ENCODE measurements around the gene PLAC1.

Gene PLAC1

DNA sequence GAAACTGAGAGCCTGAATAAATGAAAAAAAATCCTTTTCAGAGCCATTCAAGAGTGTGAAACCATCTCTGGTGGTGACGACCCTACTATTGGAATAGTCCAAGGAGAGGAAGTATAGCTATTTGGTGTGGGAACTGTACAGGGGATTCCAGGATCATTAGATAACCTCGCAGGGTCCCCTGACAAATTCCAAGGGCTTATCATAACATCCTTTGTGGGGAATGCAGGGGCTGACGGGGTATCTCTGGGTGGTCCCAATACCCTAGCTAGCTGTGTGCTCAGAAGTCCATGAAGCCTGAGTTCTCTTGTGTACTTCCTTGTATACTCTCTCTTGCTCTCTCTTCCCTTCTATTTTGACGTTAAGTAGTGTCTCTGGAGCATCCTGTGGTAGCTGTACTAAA lies 13.8 kb upstream of the PLAC1 start:
- Histone ChIP-seq H3K27me3 (ENCODE audit: control insufficient read depth in 2 of 2, insufficient read depth in 2 of 2, low read length in 2 of 2) (no peaks in the 10 kb centered on the region), H3K27ac (ENCODE audit: low read depth in 2 of 2, low read length in 2 of 2) (no peak overlapping the region), H3K9ac (ENCODE audit: low read depth in 1 of 2, low read length in 2 of 2) (no peak overlapping the region), H3K36me3 (ENCODE audit: control insufficient read depth in 2 of 2, insufficient read depth in 2 of 2, low read length in 2 of 2) (no peaks in the 10 kb centered on the region), H3K9me3 (ENCODE audit: control insufficient read depth in 2 of 2, low read length in 2 of 2) (no peaks in the 10 kb centered on the region), H3K4me1 (ENCODE audit: control insufficient read depth in 2 of 2, insufficient read depth in 2 of 2, low read length in 2 of 2) (no peaks in the 10 kb centered on the region), H3K4me3 (ENCODE audit: low read length in 2 of 2) (no peak overlapping the region)

DNA sequence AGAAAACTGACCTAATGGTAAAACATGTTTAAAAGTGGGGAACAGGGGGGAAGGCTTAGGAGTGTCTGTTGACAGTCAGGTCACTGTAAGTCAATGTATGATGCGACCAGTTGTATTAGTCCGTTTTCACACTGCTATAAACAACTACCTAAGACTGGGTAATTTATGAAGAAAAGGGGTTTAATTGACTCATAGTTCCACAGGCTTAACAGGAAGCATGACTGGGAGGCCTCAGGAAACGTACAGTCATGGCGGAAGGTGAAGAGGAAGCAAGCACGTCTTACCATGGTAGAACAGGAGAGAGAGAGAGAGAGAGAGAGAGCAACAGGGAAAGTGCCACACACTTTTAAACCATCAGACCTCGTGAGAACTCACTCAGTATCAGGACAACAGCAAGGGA lies 13.0 kb upstream of the PLAC1 start:
- Histone ChIP-seq H3K27ac (ENCODE audit: low read depth in 2 of 2, low read length in 2 of 2) (no peak overlapping the region), H3K36me3 (ENCODE audit: control insufficient read depth in 2 of 2, insufficient read depth in 2 of 2, low read length in 2 of 2) (no peaks in the 10 kb centered on the region), H3K4me3 (ENCODE audit: low read length in 2 of 2) (no peak overlapping the region), H3K9me3 (ENCODE audit: control insufficient read depth in 2 of 2, low read length in 2 of 2) (no peaks in the 10 kb centered on the region), H3K4me1 (ENCODE audit: control insufficient read depth in 2 of 2, insufficient read depth in 2 of 2, low read length in 2 of 2) (no peaks in the 10 kb centered on the region), H3K9ac (ENCODE audit: low read depth in 1 of 2, low read length in 2 of 2) (no peak overlapping the region), H3K27me3 (ENCODE audit: control insufficient read depth in 2 of 2, insufficient read depth in 2 of 2, low read length in 2 of 2) (no peaks in the 10 kb centered on the region)

DNA sequence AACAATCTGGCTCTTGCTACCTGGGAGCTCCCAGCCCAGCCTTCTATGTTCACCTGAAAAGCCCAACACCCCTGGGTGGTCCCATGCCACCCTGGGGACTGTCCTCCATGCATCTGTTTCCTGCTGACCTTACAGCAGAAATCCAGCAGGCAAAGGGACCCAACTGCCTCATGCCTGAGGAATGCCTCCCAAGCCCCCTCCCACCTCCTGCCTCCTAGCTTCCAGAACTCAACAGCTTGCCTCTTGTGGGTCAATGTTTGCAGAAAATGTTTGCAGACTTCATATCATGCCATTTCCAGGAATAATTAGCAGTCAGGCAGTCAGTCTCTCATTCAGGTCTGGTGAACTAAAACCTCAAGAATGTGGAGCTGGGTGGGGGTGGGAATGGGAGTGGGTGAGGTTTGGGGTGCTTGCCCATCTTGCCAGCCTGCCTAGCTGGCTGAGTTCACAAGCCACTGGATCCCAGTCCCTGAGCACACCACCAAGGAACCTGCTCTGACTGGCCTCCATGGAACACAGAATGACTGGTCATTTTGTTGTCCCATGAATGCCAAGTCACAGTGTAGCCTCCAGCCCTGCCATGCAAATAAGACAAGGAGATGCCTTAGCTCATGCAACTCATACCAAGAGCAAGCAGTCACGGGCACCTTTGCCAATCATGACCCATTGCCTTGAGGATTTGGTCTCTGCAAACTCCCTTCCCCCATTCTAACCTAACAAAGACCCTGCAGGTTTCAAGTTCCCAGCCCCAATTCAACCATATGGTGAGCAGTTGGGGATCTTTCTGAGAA lies 12.1 kb upstream of the PLAC1 start:
- H3K27me3 ChIP-seq (ENCODE audit: control insufficient read depth in 2 of 2, insufficient read depth in 2 of 2, low read length in 2 of 2) = peaks cover 0 to under 1% of the 10 kb centered on the region in 2 donors
- no peak overlapping the region for H3K9ac ChIP-seq (ENCODE audit: low read depth in 1 of 2, low read length in 2 of 2)
- H3K36me3 ChIP-seq (ENCODE audit: control insufficient read depth in 2 of 2, insufficient read depth in 2 of 2, low read length in 2 of 2) = no peaks in the 10 kb centered on the region
- H3K27ac ChIP-seq (ENCODE audit: low read depth in 2 of 2, low read length in 2 of 2) = no peak overlapping the region
- H3K4me3 ChIP-seq (ENCODE audit: low read length in 2 of 2) = no peak overlapping the region
- no peaks in the 10 kb centered on the region for H3K4me1 ChIP-seq (ENCODE audit: control insufficient read depth in 2 of 2, insufficient read depth in 2 of 2, low read length in 2 of 2)
- no peaks in the 10 kb centered on the region for H3K9me3 ChIP-seq (ENCODE audit: control insufficient read depth in 2 of 2, low read length in 2 of 2)

DNA sequence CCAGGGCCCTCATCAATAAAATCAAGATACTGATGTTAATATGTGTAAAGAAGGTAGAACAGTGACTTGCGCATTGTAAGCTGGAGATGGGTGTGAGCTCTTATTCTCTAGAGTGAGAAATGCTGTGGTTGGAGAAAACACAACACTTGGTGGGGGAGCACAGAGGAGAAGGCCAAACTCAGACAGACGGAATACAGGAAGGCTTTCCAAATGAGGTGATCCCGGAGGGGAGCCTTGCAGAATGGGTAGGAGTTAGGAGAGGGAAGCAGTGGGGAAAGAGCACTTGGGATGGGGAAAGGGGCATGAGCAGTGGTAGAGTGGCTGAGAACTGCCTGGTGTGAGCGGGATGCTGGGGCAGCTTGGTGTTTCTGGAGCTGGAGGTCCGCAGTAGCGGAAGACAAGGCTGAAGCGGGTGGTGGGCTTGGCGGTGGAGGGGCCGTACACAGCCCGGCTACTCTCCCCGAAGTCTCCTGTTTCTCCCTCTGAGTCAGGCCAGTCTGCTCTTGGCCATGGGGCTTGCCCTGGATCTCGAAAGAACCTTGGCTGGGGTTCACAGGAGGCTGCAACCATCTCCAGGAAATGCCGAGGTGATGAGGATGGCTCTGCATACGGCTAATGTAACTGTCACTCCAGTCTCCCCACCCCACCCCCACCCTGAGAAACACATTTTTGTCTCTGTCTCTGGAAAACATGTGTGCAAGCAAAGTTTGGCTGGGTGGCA lies 11.3 kb upstream of the PLAC1 start:
- Histone ChIP-seq H3K4me3 (ENCODE audit: low read length in 2 of 2) (no peak overlapping the region), H3K9ac (ENCODE audit: low read depth in 1 of 2, low read length in 2 of 2) (no peak overlapping the region), H3K27me3 (ENCODE audit: control insufficient read depth in 2 of 2, insufficient read depth in 2 of 2, low read length in 2 of 2) (peaks cover 0 to 3% of the 10 kb centered on the region in 2 donors), H3K36me3 (ENCODE audit: control insufficient read depth in 2 of 2, insufficient read depth in 2 of 2, low read length in 2 of 2) (no peaks in the 10 kb centered on the region), H3K4me1 (ENCODE audit: control insufficient read depth in 2 of 2, insufficient read depth in 2 of 2, low read length in 2 of 2) (no peaks in the 10 kb centered on the region), H3K27ac (ENCODE audit: low read depth in 2 of 2, low read length in 2 of 2) (no peak overlapping the region), H3K9me3 (ENCODE audit: control insufficient read depth in 2 of 2, low read length in 2 of 2) (no peaks in the 10 kb centered on the region)

DNA sequence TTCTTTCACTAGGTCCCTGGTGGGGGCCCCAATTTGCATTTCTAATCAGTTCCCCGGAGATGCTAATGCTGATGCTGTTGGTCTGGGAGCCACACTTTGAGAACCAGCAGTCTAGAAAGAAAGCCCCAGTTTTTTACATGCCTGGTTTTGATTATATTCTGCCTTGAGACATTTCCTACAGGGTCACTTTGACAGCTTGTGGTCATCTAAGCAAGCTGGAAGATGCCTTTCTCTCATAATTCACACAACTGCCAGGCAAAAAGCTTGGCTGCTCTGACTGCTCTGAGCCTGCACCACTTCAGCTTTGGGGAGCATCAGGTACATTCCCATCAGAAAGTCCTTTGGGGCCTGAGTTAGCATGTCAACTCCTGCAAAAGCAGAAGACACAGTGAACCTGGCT lies 5.9 kb upstream of the PLAC1 start:
- Histone ChIP-seq H3K27me3 (ENCODE audit: control insufficient read depth in 2 of 2, insufficient read depth in 2 of 2, low read length in 2 of 2) (peaks cover 0 to 5% of the 10 kb centered on the region in 2 donors), H3K9me3 (ENCODE audit: control insufficient read depth in 2 of 2, low read length in 2 of 2) (no peaks in the 10 kb centered on the region), H3K4me3 (ENCODE audit: low read length in 2 of 2) (no peak overlapping the region), H3K27ac (ENCODE audit: low read depth in 2 of 2, low read length in 2 of 2) (no peak overlapping the region), H3K4me1 (ENCODE audit: control insufficient read depth in 2 of 2, insufficient read depth in 2 of 2, low read length in 2 of 2) (no peaks in the 10 kb centered on the region), H3K36me3 (ENCODE audit: control insufficient read depth in 2 of 2, insufficient read depth in 2 of 2, low read length in 2 of 2) (no peaks in the 10 kb centered on the region), H3K9ac (ENCODE audit: low read depth in 1 of 2, low read length in 2 of 2) (no peak overlapping the region)

DNA sequence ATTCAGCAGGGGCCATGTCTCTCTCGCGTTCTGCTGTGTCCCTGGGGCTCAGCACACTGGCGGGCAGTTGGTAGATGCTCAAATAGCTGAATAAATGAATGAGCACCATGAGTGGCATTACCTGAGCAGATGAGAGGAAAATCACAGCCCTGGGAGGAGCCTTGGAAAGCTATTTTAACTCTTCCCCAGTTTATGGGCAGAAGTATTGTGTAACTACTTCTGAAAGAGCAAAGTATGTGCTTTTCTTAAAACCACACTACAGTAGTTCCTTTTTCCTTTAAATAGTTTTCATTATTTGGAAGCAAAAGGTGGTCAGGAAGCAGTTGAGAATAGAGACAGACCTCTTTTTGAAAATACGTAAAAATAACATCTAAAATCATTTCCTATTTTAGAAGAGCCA lies 3.0 kb upstream of the PLAC1 start:
- no peaks in the 10 kb centered on the region for H3K9me3 ChIP-seq (ENCODE audit: control insufficient read depth in 2 of 2, low read length in 2 of 2)
- no peak overlapping the region for H3K4me3 ChIP-seq (ENCODE audit: low read length in 2 of 2)
- no peaks in the 10 kb centered on the region for H3K4me1 ChIP-seq (ENCODE audit: control insufficient read depth in 2 of 2, insufficient read depth in 2 of 2, low read length in 2 of 2)
- no peak overlapping the region for H3K27ac ChIP-seq (ENCODE audit: low read depth in 2 of 2, low read length in 2 of 2)
- H3K36me3 ChIP-seq (ENCODE audit: control insufficient read depth in 2 of 2, insufficient read depth in 2 of 2, low read length in 2 of 2) = no peaks in the 10 kb centered on the region
- H3K9ac ChIP-seq (ENCODE audit: low read depth in 1 of 2, low read length in 2 of 2) = no peak overlapping the region
- H3K27me3 ChIP-seq (ENCODE audit: control insufficient read depth in 2 of 2, insufficient read depth in 2 of 2, low read length in 2 of 2) = peaks cover 0 to 5% of the 10 kb centered on the region in 2 donors

DNA sequence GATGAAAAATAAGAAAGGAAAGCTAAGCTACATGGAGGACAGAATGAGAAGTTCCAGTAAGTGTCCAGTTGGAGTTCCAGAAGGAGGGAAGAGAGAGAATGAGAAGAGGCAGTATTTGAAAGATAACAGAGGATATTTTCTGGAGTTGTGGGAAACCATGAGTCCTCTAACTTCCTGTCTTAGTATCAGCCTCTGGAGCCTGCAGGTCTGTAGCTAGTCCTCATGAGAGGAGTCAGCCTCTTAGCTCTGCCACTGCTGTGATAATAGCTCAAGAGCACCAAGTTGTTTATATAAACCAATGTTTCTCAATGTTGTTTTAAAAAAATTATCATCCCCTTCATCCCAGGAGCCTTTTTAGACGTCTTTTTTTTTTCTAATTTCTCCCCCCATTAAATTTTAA lies 2.4 kb upstream of the PLAC1 start:
- Histone ChIP-seq H3K9ac (ENCODE audit: low read depth in 1 of 2, low read length in 2 of 2) (no peak overlapping the region), H3K27me3 (ENCODE audit: control insufficient read depth in 2 of 2, insufficient read depth in 2 of 2, low read length in 2 of 2) (peaks cover 3 to 7% of the 10 kb centered on the region in 2 donors), H3K4me3 (ENCODE audit: low read length in 2 of 2) (no peak overlapping the region), H3K9me3 (ENCODE audit: control insufficient read depth in 2 of 2, low read length in 2 of 2) (no peaks in the 10 kb centered on the region), H3K36me3 (ENCODE audit: control insufficient read depth in 2 of 2, insufficient read depth in 2 of 2, low read length in 2 of 2) (no peaks in the 10 kb centered on the region), H3K27ac (ENCODE audit: low read depth in 2 of 2, low read length in 2 of 2) (no peak overlapping the region), H3K4me1 (ENCODE audit: control insufficient read depth in 2 of 2, insufficient read depth in 2 of 2, low read length in 2 of 2) (no peaks in the 10 kb centered on the region)

DNA sequence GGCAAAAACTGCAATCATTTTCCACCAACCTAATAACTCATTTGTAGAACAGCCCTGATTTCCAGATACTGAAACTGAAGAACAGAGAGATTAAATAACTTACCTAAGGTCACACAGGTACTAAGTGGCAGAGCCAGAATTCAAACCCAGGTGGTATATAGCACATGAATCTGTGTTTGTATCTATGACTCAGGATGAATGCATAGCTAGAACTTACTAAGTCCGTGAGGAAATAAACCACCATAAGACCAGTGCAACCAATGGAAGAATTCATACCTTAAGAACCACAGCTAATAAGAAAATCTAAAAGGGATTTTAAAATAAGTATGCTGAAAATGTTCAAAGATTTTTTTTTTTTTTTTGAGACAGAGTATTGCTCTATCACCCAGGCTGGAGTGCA lies 1.5 kb upstream of the PLAC1 start:
- peaks cover 3 to 6% of the 10 kb centered on the region in 2 donors for H3K27me3 ChIP-seq (ENCODE audit: control insufficient read depth in 2 of 2, insufficient read depth in 2 of 2, low read length in 2 of 2)
- no peak overlapping the region for H3K9ac ChIP-seq (ENCODE audit: low read depth in 1 of 2, low read length in 2 of 2)
- H3K27ac ChIP-seq (ENCODE audit: low read depth in 2 of 2, low read length in 2 of 2) = no peak overlapping the region
- H3K9me3 ChIP-seq (ENCODE audit: control insufficient read depth in 2 of 2, low read length in 2 of 2) = no peaks in the 10 kb centered on the region
- no peak overlapping the region for H3K4me3 ChIP-seq (ENCODE audit: low read length in 2 of 2)
- no peaks in the 10 kb centered on the region for H3K36me3 ChIP-seq (ENCODE audit: control insufficient read depth in 2 of 2, insufficient read depth in 2 of 2, low read length in 2 of 2)
- no peaks in the 10 kb centered on the region for H3K4me1 ChIP-seq (ENCODE audit: control insufficient read depth in 2 of 2, insufficient read depth in 2 of 2, low read length in 2 of 2)

DNA sequence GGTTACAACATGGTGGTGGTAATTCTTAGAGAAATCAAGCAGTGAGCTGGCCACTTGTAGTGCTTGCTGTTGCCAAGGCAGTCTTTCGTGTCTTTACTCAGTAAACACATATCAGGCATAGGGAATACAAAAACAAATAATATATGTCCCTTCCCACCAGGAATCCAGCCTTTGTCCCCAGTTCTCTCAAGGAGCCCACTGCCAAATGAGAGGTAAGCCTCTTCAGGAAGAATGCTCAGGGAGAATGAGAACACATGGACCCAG lies 421 bp upstream of the PLAC1 start:
- no peaks in the 10 kb centered on the region for H3K4me1 ChIP-seq (ENCODE audit: control insufficient read depth in 2 of 2, insufficient read depth in 2 of 2, low read length in 2 of 2)
- H3K27ac ChIP-seq (ENCODE audit: low read depth in 2 of 2, low read length in 2 of 2) = no peak overlapping the region
- H3K9me3 ChIP-seq (ENCODE audit: control insufficient read depth in 2 of 2, low read length in 2 of 2) = no peaks in the 10 kb centered on the region
- no peak overlapping the region for H3K4me3 ChIP-seq (ENCODE audit: low read length in 2 of 2)
- H3K27me3 ChIP-seq (ENCODE audit: control insufficient read depth in 2 of 2, insufficient read depth in 2 of 2, low read length in 2 of 2) = peaks cover 3 to 9% of the 10 kb centered on the region in 2 donors
- H3K36me3 ChIP-seq (ENCODE audit: control insufficient read depth in 2 of 2, insufficient read depth in 2 of 2, low read length in 2 of 2) = no peaks in the 10 kb centered on the region
- H3K9ac ChIP-seq (ENCODE audit: low read depth in 1 of 2, low read length in 2 of 2) = no peak overlapping the region

DNA sequence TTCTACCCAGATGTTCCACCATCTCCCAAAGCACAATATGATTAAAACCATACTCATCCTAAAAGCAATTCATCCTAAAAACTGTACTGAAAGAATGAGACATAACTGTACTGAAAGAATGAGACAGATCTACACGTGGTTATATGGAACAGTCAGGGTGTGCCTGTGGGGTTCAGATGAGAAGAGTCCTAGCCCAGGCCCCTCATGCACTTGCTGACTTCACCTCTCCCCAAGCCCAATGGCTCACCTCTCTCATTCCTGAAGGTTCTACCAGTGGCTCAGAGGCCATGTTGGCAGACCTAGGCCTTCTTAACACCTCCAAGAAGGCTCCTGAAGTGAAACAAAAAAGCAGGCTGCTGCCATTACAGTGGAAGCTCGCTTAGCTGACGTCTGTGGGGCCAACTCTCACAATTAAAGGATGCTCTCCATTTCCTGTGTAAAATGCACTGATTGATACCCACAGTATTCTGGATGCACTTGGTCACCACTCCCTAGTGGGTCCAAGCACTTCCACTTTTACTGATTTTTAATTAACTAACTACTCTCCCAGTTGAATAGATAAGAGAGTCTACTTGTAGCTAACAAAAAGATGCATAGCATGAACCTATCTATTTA lies 3.8 kb downstream of the PLAC1 start:
- H3K4me3 ChIP-seq (ENCODE audit: low read length in 2 of 2) = no peak overlapping the region
- no peaks in the 10 kb centered on the region for H3K9me3 ChIP-seq (ENCODE audit: control insufficient read depth in 2 of 2, low read length in 2 of 2)
- H3K27me3 ChIP-seq (ENCODE audit: control insufficient read depth in 2 of 2, insufficient read depth in 2 of 2, low read length in 2 of 2) = peaks cover 3 to 7% of the 10 kb centered on the region in 2 donors
- H3K9ac ChIP-seq (ENCODE audit: low read depth in 1 of 2, low read length in 2 of 2) = no peak overlapping the region
- no peak overlapping the region for H3K27ac ChIP-seq (ENCODE audit: low read depth in 2 of 2, low read length in 2 of 2)
- H3K4me1 ChIP-seq (ENCODE audit: control insufficient read depth in 2 of 2, insufficient read depth in 2 of 2, low read length in 2 of 2) = no peaks in the 10 kb centered on the region
- H3K36me3 ChIP-seq (ENCODE audit: control insufficient read depth in 2 of 2, insufficient read depth in 2 of 2, low read length in 2 of 2) = no peaks in the 10 kb centered on the region
